Activated naive CD4-positive, alpha-beta T cell treated with anti-CD3 and anti-CD28 coated beads for 36 hours (primary cell): Measurements from ENCODE around the gene NCOR1. TPM values are rescaled to one million over a fixed set of nuclear protein-coding genes. Genes with fewer than 3 reads are reported as not detected.
A peak's percentile ranks its signal among the peaks of the same experiment; 100 is the strongest.

Source experiments
- CTCF ChIA-PET: fragments of 350-600 bp; sonication (Branson Sonifier 250); formaldehyde crosslinking; loops from one replicate; lab custom pipeline; 2021; ENCODE audit warnings: antibody characterized with exemption; lab: Charles Lee
- DNase-seq: peaks from one replicate; pipeline ENCODE4 v3.0.0-alpha.2; 2020
- H3K27ac Mint-ChIP-seq: one replicate; pipeline ENCODE4 v1.8.0; 2021; ENCODE audit warnings: mild to moderate bottlenecking, mixed read lengths
- H3K27me3 Mint-ChIP-seq: one replicate; pipeline ENCODE4 v1.8.0; 2021; ENCODE audit warnings: low read depth, mixed read lengths
- H3K36me3 Mint-ChIP-seq: one replicate; pipeline ENCODE4 v1.8.0; 2021; ENCODE audit warnings: low read depth, mixed read lengths
- H3K4me1 Mint-ChIP-seq: one replicate; pipeline ENCODE4 v1.8.0; 2021; ENCODE audit warnings: low read depth, mixed read lengths
- H3K4me3 Mint-ChIP-seq: one replicate; pipeline ENCODE4 v1.8.0; 2021; ENCODE audit warnings: mild to moderate bottlenecking, moderate library complexity, mixed read lengths
- H3K9me3 Mint-ChIP-seq: one replicate; pipeline ENCODE4 v1.8.0; 2021; ENCODE audit warnings: mixed read lengths
- intact Hi-C: fragments of 100-400 bp; cut with micrococcal nuclease; formaldehyde crosslinking; loops from one replicate; pipeline ENCODE4 v1.15.1; 2023
- total RNA-seq, 2 experiments: library from RNA; stranded (reverse); gene quantifications; one replicate each; pipeline ENCODE4 v1.2.3, GENCODE V29; 2021

The NCOR1 gene
- total RNA-seq, 2 experiments from 2014 or later = 101 to 104 TPM

GRCh38 chr17:16036261-16036660, 179.1 kb downstream of the NCOR1 start:
- intact Hi-C loops = no loop called here
- no peak for DNase-seq
- Mint-ChIP-seq H3K27ac (no peak overlapping the region), H3K9me3 (no peaks in the 10 kb centered on the region), H3K36me3 (peaks cover 53% of the 10 kb centered on the region), H3K4me3 (no peak overlapping the region), H3K27me3 (no peaks in the 10 kb centered on the region), H3K4me1 (peaks cover 13% of the 10 kb centered on the region)
- CTCF ChIA-PET = no interaction called here

GRCh38 chr17:16033729-16034349, 181.5 kb downstream of the NCOR1 start:
- CTCF ChIA-PET = no interaction called here
- no peaks in the 10 kb centered on the region for H3K9me3 Mint-ChIP-seq
- intact Hi-C loops = no loop called here
- H3K27me3 Mint-ChIP-seq = no peaks in the 10 kb centered on the region
- peaks cover 63% of the 10 kb centered on the region for H3K36me3 Mint-ChIP-seq
- DNase-seq = no peak
- H3K4me3 Mint-ChIP-seq = no peak overlapping the region
- H3K4me1 Mint-ChIP-seq = peaks cover 21% of the 10 kb centered on the region
- peak overlapping the region; percentile 63 for H3K27ac Mint-ChIP-seq

GRCh38 chr17:16027708-16028584, 187.4 kb downstream of the NCOR1 start:
- Mint-ChIP-seq H3K4me1 (peaks cover 40% of the 10 kb centered on the region), H3K4me3 (peak overlapping the region; percentile 52), H3K27me3 (no peaks in the 10 kb centered on the region), H3K36me3 (peaks cover 65% of the 10 kb centered on the region), H3K27ac (peak overlapping the region; percentile 97), H3K9me3 (no peaks in the 10 kb centered on the region)
- CTCF ChIA-PET = interaction anchor here (1.3 kb wide), 1 partner anchor 10 kb away, joined by 3 read pairs; no protein-coding TSS in a partner anchor
- peak; percentile 82 for DNase-seq
- intact Hi-C loops = loop anchor here (1.0 to 5.0 kb wide), 11 partner anchors 29 to 509 kb away; partner anchors contain the start of genes NCOR1, TRPV2, TTC19 and ZSWIM7

GRCh38 chr17:16026895-16027294, 188.4 kb downstream of the NCOR1 start:
- H3K4me1 Mint-ChIP-seq = peaks cover 44% of the 10 kb centered on the region
- H3K36me3 Mint-ChIP-seq = peaks cover 57% of the 10 kb centered on the region
- CTCF ChIA-PET = interaction anchor here (1.2 kb wide), 1 partner anchor 26 kb away, joined by 5 read pairs; no protein-coding TSS in a partner anchor
- no peak for DNase-seq
- H3K27me3 Mint-ChIP-seq = no peaks in the 10 kb centered on the region
- no peak overlapping the region for H3K4me3 Mint-ChIP-seq
- peak overlapping the region; percentile 97 for H3K27ac Mint-ChIP-seq
- H3K9me3 Mint-ChIP-seq = no peaks in the 10 kb centered on the region
- intact Hi-C loops = loop anchor here (1.0 to 5.0 kb wide), 6 partner anchors 28 to 510 kb away; partner anchors contain the start of genes NCOR1, TRPV2, TTC19 and ZSWIM7

GRCh38 chr17:16025202-16025601, 190.1 kb downstream of the NCOR1 start:
- H3K4me3 Mint-ChIP-seq = no peak overlapping the region
- H3K36me3 Mint-ChIP-seq = peaks cover 58% of the 10 kb centered on the region
- intact Hi-C loops = loop anchor here (5.0 kb wide), 3 partner anchors 372 to 512 kb away; partner anchors contain the start of gene TRPV2
- H3K27ac Mint-ChIP-seq = peak overlapping the region; percentile 43
- no peaks in the 10 kb centered on the region for H3K9me3 Mint-ChIP-seq
- H3K4me1 Mint-ChIP-seq = peaks cover 51% of the 10 kb centered on the region
- no peak for DNase-seq
- CTCF ChIA-PET = no interaction called here
- H3K27me3 Mint-ChIP-seq = no peaks in the 10 kb centered on the region

GRCh38 chr17:16023881-16024280, 191.5 kb downstream of the NCOR1 start:
- DNase-seq = no peak
- Mint-ChIP-seq H3K4me1 (peaks cover 44% of the 10 kb centered on the region), H3K36me3 (peaks cover 59% of the 10 kb centered on the region), H3K27ac (no peak overlapping the region), H3K27me3 (no peaks in the 10 kb centered on the region), H3K9me3 (no peaks in the 10 kb centered on the region), H3K4me3 (no peak overlapping the region)
- CTCF ChIA-PET = no interaction called here
- intact Hi-C loops = no loop called here

- Mint-ChIP-seq H3K27ac (no peak overlapping the region), H3K36me3 (peaks cover 43% of the 10 kb centered on the region), H3K4me1 (peaks cover 18% of the 10 kb centered on the region), H3K27me3 (no peaks in the 10 kb centered on the region), H3K4me3 (no peak overlapping the region), H3K9me3 (no peaks in the 10 kb centered on the region)
- no peak for DNase-seq
- intact Hi-C loops = no loop called here
- CTCF ChIA-PET = no interaction called here
Observed at GRCh38 chr17:16019347-16019746, 196.0 kb downstream of the NCOR1 start.

- no peak for DNase-seq
- CTCF ChIA-PET = no interaction called here
- peaks cover 30% of the 10 kb centered on the region for H3K36me3 Mint-ChIP-seq
- no peak overlapping the region for H3K4me3 Mint-ChIP-seq
- H3K4me1 Mint-ChIP-seq = peaks cover 8% of the 10 kb centered on the region
- no peaks in the 10 kb centered on the region for H3K9me3 Mint-ChIP-seq
- no peaks in the 10 kb centered on the region for H3K27me3 Mint-ChIP-seq
- H3K27ac Mint-ChIP-seq = no peak overlapping the region
- intact Hi-C loops = no loop called here
Observed at GRCh38 chr17:16013943-16014407, 201.4 kb downstream of the NCOR1 start.

GRCh38 chr17:16007439-16007838, 207.9 kb downstream of the NCOR1 start:
- Mint-ChIP-seq H3K4me1 (peaks cover 21% of the 10 kb centered on the region), H3K36me3 (peaks cover 48% of the 10 kb centered on the region), H3K27ac (no peak overlapping the region), H3K4me3 (no peak overlapping the region), H3K9me3 (no peaks in the 10 kb centered on the region), H3K27me3 (no peaks in the 10 kb centered on the region)
- intact Hi-C loops = no loop called here
- DNase-seq = peak; percentile 17
- CTCF ChIA-PET = no interaction called here

GRCh38 chr17:16005636-16006035, 209.7 kb downstream of the NCOR1 start:
- DNase-seq = no peak
- Mint-ChIP-seq H3K9me3 (no peaks in the 10 kb centered on the region), H3K4me3 (no peak overlapping the region), H3K36me3 (peaks cover 54% of the 10 kb centered on the region), H3K4me1 (peaks cover 35% of the 10 kb centered on the region), H3K27me3 (no peaks in the 10 kb centered on the region), H3K27ac (no peak overlapping the region)
- intact Hi-C loops = no loop called here
- CTCF ChIA-PET = interaction anchor here (0.5 to 1.6 kb wide), 3 partner anchors 15 to 747 kb away, joined by 3 to 5 read pairs (median 3); partner anchors contain the start of gene ADORA2B

- Mint-ChIP-seq H3K27me3 (no peaks in the 10 kb centered on the region), H3K4me3 (no peak overlapping the region), H3K36me3 (peaks cover 55% of the 10 kb centered on the region), H3K4me1 (peaks cover 36% of the 10 kb centered on the region), H3K27ac (no peak overlapping the region), H3K9me3 (no peaks in the 10 kb centered on the region)
- CTCF ChIA-PET = no interaction called here
- DNase-seq = no peak
- intact Hi-C loops = loop anchor here (5.0 kb wide), 1 partner anchor 348 kb away; the partner anchor contains the start of gene CENPV
Observed at GRCh38 chr17:16003841-16004240, 211.5 kb downstream of the NCOR1 start.

- no peak for DNase-seq
- H3K9me3 Mint-ChIP-seq = no peaks in the 10 kb centered on the region
- CTCF ChIA-PET = no interaction called here
- intact Hi-C loops = loop anchor here (5.0 kb wide), 1 partner anchor 350 kb away; the partner anchor contains the start of gene CENPV
- no peak overlapping the region for H3K4me3 Mint-ChIP-seq
- H3K4me1 Mint-ChIP-seq = peaks cover 28% of the 10 kb centered on the region
- H3K36me3 Mint-ChIP-seq = peaks cover 45% of the 10 kb centered on the region
- no peak overlapping the region for H3K27ac Mint-ChIP-seq
- no peaks in the 10 kb centered on the region for H3K27me3 Mint-ChIP-seq
Observed at GRCh38 chr17:16002708-16003260, 212.6 kb downstream of the NCOR1 start.
